B cell (primary cell): Measurements from ENCODE around the gene PEX1. TPM values are rescaled to one million over a fixed set of nuclear protein-coding genes. Genes with fewer than 3 reads are reported as not detected.

Source experiments
- ATAC-seq: fragments of 200-7000 bp; cut with Tn5 transposase; one replicate; pipeline ENCODE4 v1.10.0; 2021; ENCODE audit warnings: low read depth, mild to moderate bottlenecking, moderate number of reproducible peaks, moderate library complexity
- CTCF ChIA-PET: fragments of 350-600 bp; sonication (Branson Sonifier 250); formaldehyde crosslinking; loops from one replicate; lab custom pipeline; 2021; ENCODE audit warnings: antibody characterized with exemption, inconsistent platforms; lab: Charles Lee
- POLR2A ChIA-PET: fragments of 350-600 bp; sonication (Branson Sonifier 250); formaldehyde crosslinking; loops from one replicate; lab custom pipeline; 2021; ENCODE audit warnings: antibody characterized with exemption; lab: Charles Lee
- DNase-seq: peaks from one replicate; pipeline ENCODE4 v3.0.0; 2013
- H2AFZ ChIP-seq: 2 replicates; pipeline ENCODE4 v1.6.1; 2012; ENCODE audit warnings: mild to moderate bottlenecking, low read depth, low read length; ENCODE audit not compliant: insufficient read depth, poor library complexity, severe bottlenecking
- H3K27ac ChIP-seq, 2 donors: 1 replicate in 1 of 2; 2 replicates in 1 of 2; pipeline ENCODE4 v1.5.1; 2012 to 2013; ENCODE audit warnings: low read length in 2 of 2, mild to moderate bottlenecking in 2 of 2, moderate library complexity in 1 of 2
- H3K27me3 ChIP-seq, 4 experiments: fragments of 200-600 bp in 1 of 4; sonication (generic) in 1 of 4; replicated peaks in 1 of 4; 1 replicate in 2 of 4; 2 replicates in 2 of 4; pipeline versions ENCODE4 v1.6.1 to v1.7.0; 2013 to 2016; ENCODE audit warnings: low read length in 3 of 4, mild to moderate bottlenecking in 2 of 4, mixed read lengths in 1 of 4, moderate library complexity in 1 of 4; ENCODE audit not compliant: insufficient read depth in 4 of 4, control insufficient read depth in 3 of 4; ENCODE audit errors: control extremely low read depth in 1 of 4
- H3K36me3 ChIP-seq, 2 experiments: replicated peaks in 1 of 2; 1 replicate in 1 of 2; 2 replicates in 1 of 2; pipeline versions ENCODE4 v1.6.1 to v1.7.1; 2013; ENCODE audit warnings: low read length in 1 of 2; ENCODE audit not compliant: insufficient read depth in 2 of 2, control insufficient read depth in 1 of 2; ENCODE audit errors: control extremely low read depth in 1 of 2, extremely low read depth in 1 of 2
- H3K4me1 ChIP-seq, 2 donors: fragments of 200-600 bp in 1 of 2; sonication (generic) in 1 of 2; 1 replicate in 1 of 2; 2 replicates in 1 of 2; pipeline versions ENCODE4 v1.5.1 to v1.6.1; 2013 to 2017; ENCODE audit warnings: low read length in 2 of 2; ENCODE audit not compliant: control insufficient read depth in 2 of 2, insufficient read depth in 2 of 2
- H3K4me2 ChIP-seq: replicated peaks from 2 replicates; pipeline ENCODE3; 2012; ENCODE audit warnings: mild to moderate bottlenecking, low read depth, low read length; ENCODE audit not compliant: poor library complexity, severe bottlenecking
- H3K4me3 ChIP-seq, 5 experiments: fragments of 200-600 bp in 1 of 5; sonication (generic) in 1 of 5; 1 replicate in 3 of 5; 2 replicates in 2 of 5; pipeline versions ENCODE4 v1.5.1 to v1.7.0; 2011 to 2016; ENCODE audit warnings: low read length in 4 of 5, mild to moderate bottlenecking in 4 of 5, low read depth in 2 of 5, control low read depth in 1 of 5, moderate library complexity in 1 of 5; ENCODE audit not compliant: insufficient read depth in 1 of 5; ENCODE audit errors: control extremely low read depth in 1 of 5, extremely low read depth in 1 of 5
- H3K79me2 ChIP-seq: fragments of 200-600 bp; sonication (generic); one replicate; pipeline ENCODE4 v1.6.0; 2016; ENCODE audit warnings: low read length; ENCODE audit not compliant: control insufficient read depth, insufficient read depth
- H3K9ac ChIP-seq: fragments of 200-600 bp; sonication (generic); 2 replicates; pipeline ENCODE4 v1.6.1; 2017; ENCODE audit warnings: mild to moderate bottlenecking, low read length, moderate library complexity
- H3K9me3 ChIP-seq, 3 donors: one replicate each; pipeline versions ENCODE4 v1.6.1 to v1.7.1; 2013; ENCODE audit warnings: low read length in 2 of 3; ENCODE audit not compliant: control insufficient read depth in 2 of 3, insufficient read depth in 1 of 3; ENCODE audit errors: control extremely low read depth in 1 of 3
- H4K20me1 ChIP-seq: 2 replicates; pipeline ENCODE4 v1.6.0; 2012; ENCODE audit warnings: mild to moderate bottlenecking, low read length; ENCODE audit not compliant: insufficient read depth, control insufficient read depth, poor library complexity, severe bottlenecking
- H3K27ac Mint-ChIP-seq: one replicate; pipeline ENCODE4 v1.8.0; 2021; ENCODE audit warnings: mixed read lengths
- H3K27me3 Mint-ChIP-seq: one replicate; pipeline ENCODE4 v1.8.0; 2021; ENCODE audit warnings: mixed read lengths
- H3K4me1 Mint-ChIP-seq: one replicate; pipeline ENCODE4 v1.8.0; 2021; ENCODE audit warnings: mixed read lengths
- H3K4me3 Mint-ChIP-seq: one replicate; pipeline ENCODE4 v1.8.0; 2021; ENCODE audit warnings: mixed read lengths
- H3K9me3 Mint-ChIP-seq: one replicate; pipeline ENCODE4 v1.8.0; 2022; ENCODE audit warnings: mixed read lengths; ENCODE audit not compliant: insufficient read depth
- EZH2 ChIP-seq: IDR thresholded peaks from 2 replicates; pipeline ENCODE4 v1.6.1; 2012; ENCODE audit warnings: borderline replicate concordance, low read depth, mild to moderate bottlenecking, moderate library complexity, low read length; ENCODE audit not compliant: insufficient read depth, poor library complexity, severe bottlenecking
- WGBS: methylation state at CpG from one replicate; pipeline ENCODE4 v1.1.5; 2013; ENCODE audit warnings: missing lambda C conversion rate; ENCODE audit not compliant: insufficient coverage; 5-methylcytosine and 5-hydroxymethylcytosine counted together
- intact Hi-C: fragments of 100-400 bp; cut with micrococcal nuclease; formaldehyde crosslinking; loops from one replicate; pipeline ENCODE4 v1.10.0; 2022
- polyA plus RNA-seq: library from polyadenylated mRNA; depleted of rRNA; stranded (reverse); fragments of >200 nt; gene quantifications from 2 replicates; pipeline ENCODE4 v1.2.3, GENCODE V29; 2012
- total RNA-seq, 2 donors: library from RNA; stranded (reverse); fragments of 120-200 nt in 1 of 2; gene quantifications; 1 replicate in 1 of 2; 2 replicates in 1 of 2; pipeline versions ENCODE4 v1.2.3 to v1.2.4, GENCODE V29; 2013 to 2022
- TF ChIP-seq, protein P1 (sequence below): fragments of 200-600 bp; IDR thresholded peaks from one replicate; pipeline ENCODE4 v1.8.0; 2022; ENCODE audit warnings: antibody characterized with exemption, mild to moderate bottlenecking

The PEX1 gene
- total and polyA plus RNA-seq, 2 donors (not counting 1 experiment from before 2014, with no cell fraction given) = 26.0 to 33.7 TPM

GRCh38 chr7:92503767-92504166 lies 24.6 kb downstream of the PEX1 start:
- no peaks in the 10 kb centered on the region for H3K9me3 Mint-ChIP-seq
- no peak overlapping the region for H3K27ac Mint-ChIP-seq
- DNase-seq = no peak
- WGBS = 65% methylated on average over 2 of the region's 2 CpGs
- no peaks in the 10 kb centered on the region for H3K27me3 Mint-ChIP-seq
- Histone ChIP-seq H2AFZ (no peak overlapping the region), H3K4me3 (no peak overlapping the region), H3K79me2 (no peaks in the 10 kb centered on the region), H3K4me1 (no peaks in the 10 kb centered on the region), H3K36me3 (peaks cover 4 to 24% of the 10 kb centered on the region in 2 experiments), H3K4me2 (no peak overlapping the region), H3K9ac (no peak overlapping the region), H4K20me1 (no peaks in the 10 kb centered on the region), H3K27ac (no peak overlapping the region), H3K27me3 (no peaks in the 10 kb centered on the region), H3K9me3 (no peaks in the 10 kb centered on the region)
- ChIA-PET POLR2A (no interaction called here), CTCF (no interaction called here)
- no peak overlapping the region for H3K4me3 Mint-ChIP-seq
- intact Hi-C loops = no loop called here
- TF ChIP-seq, protein P1, sequence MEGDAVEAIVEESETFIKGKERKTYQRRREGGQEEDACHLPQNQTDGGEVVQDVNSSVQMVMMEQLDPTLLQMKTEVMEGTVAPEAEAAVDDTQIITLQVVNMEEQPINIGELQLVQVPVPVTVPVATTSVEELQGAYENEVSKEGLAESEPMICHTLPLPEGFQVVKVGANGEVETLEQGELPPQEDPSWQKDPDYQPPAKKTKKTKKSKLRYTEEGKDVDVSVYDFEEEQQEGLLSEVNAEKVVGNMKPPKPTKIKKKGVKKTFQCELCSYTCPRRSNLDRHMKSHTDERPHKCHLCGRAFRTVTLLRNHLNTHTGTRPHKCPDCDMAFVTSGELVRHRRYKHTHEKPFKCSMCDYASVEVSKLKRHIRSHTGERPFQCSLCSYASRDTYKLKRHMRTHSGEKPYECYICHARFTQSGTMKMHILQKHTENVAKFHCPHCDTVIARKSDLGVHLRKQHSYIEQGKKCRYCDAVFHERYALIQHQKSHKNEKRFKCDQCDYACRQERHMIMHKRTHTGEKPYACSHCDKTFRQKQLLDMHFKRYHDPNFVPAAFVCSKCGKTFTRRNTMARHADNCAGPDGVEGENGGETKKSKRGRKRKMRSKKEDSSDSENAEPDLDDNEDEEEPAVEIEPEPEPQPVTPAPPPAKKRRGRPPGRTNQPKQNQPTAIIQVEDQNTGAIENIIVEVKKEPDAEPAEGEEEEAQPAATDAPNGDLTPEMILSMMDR = no peak
- TF ChIP-seq EZH2 = no peak
- ATAC-seq = no peak
- no peaks in the 10 kb centered on the region for H3K4me1 Mint-ChIP-seq

- no peaks in the 10 kb centered on the region for H3K4me1 ChIP-seq
- H2AFZ ChIP-seq = no peak overlapping the region
- H3K79me2 ChIP-seq = no peaks in the 10 kb centered on the region
- no CpG with 5 or more reads among the region's 2 CpGs for WGBS
- no peak overlapping the region for H3K27ac ChIP-seq
- H3K27me3 ChIP-seq = no peaks in the 10 kb centered on the region
- POLR2A ChIA-PET = no interaction called here
- H3K36me3 ChIP-seq = peaks cover 6 to 20% of the 10 kb centered on the region in 2 experiments
- H3K27ac Mint-ChIP-seq = no peak overlapping the region
- ATAC-seq = no peak
- CTCF ChIA-PET = interaction anchor here (0.5 kb wide), 1 partner anchor 367 kb away, joined by 3 read pairs; no protein-coding TSS in a partner anchor
- H3K27me3 Mint-ChIP-seq = no peaks in the 10 kb centered on the region
- no peaks in the 10 kb centered on the region for H3K9me3 ChIP-seq
- H3K4me1 Mint-ChIP-seq = no peaks in the 10 kb centered on the region
- no peaks in the 10 kb centered on the region for H4K20me1 ChIP-seq
- TF ChIP-seq, protein P1 = no peak
- no peak for TF ChIP-seq EZH2
- H3K4me3 ChIP-seq = no peak overlapping the region
- intact Hi-C loops = no loop called here
- no peak overlapping the region for H3K4me3 Mint-ChIP-seq
- H3K4me2 ChIP-seq = no peak overlapping the region
- DNase-seq = no peak
- H3K9ac ChIP-seq = no peak overlapping the region
- H3K9me3 Mint-ChIP-seq = no peaks in the 10 kb centered on the region
Measured at GRCh38 chr7:92498557-92498956, 29.8 kb downstream of the PEX1 start.
